T-helper 1 cell treated with Interleukin-12 subunit alpha and Interleukin-12 subunit beta and Interleukin-4 antibody, amounts not matched to agents 30 ng/mL and 1 ng/mL, for 36 hours (primary cell): ENCODE data around the gene VAPB. TPM values are rescaled to one million over a fixed set of nuclear protein-coding genes. Genes with fewer than 3 reads are reported as not detected.

Experiments used
- total RNA-seq: library from RNA; stranded (reverse); gene quantifications from 2 replicates; pipeline ENCODE4 v1.2.3, GENCODE V29; 2022

The VAPB gene
- total RNA-seq, 1 donor from 2014 or later = 32.4 TPM

Other genes starting within 250 kb of the VAPB start
- gene ANKRD60, start 160.6 kb upstream of the VAPB start, total RNA-seq = not detected in 2 replicates
- 18.2 and 19.9 TPM in 2 replicates for gene RAB22A, start 79.5 kb upstream of the VAPB start, total RNA-seq
- not detected in 2 replicates for gene APCDD1L, start 126.2 kb downstream of the VAPB start, total RNA-seq